ENCODE data around the gene IL1RAPL1.
"Not testable (repeated sequence)": the region's sequence is repeated elsewhere in the genome, so short reads cannot be mapped to it uniquely, and the experiment has no call there.

Gene IL1RAPL1

GRCh38 chrX:29113221-29113620 lies 526.0 kb downstream of the IL1RAPL1 start:
- no peak for DNase-seq (ENCODE audit: low read depth in 2 of 2)

GRCh38 chrX:29122817-29123216 lies 535.6 kb downstream of the IL1RAPL1 start:
- not testable (repeated sequence) for DNase-seq (ENCODE audit: low read depth in 2 of 2)

- DNase-seq (ENCODE audit: low read depth in 2 of 2): no peak
Measured at GRCh38 chrX:29130905-29131304, 543.7 kb downstream of the IL1RAPL1 start.

GRCh38 chrX:29136904-29137303 lies 549.7 kb downstream of the IL1RAPL1 start:
- no peak for DNase-seq (ENCODE audit: low read depth in 2 of 2)

GRCh38 chrX:29138003-29138402 lies 550.8 kb downstream of the IL1RAPL1 start:
- DNase-seq (ENCODE audit: low read depth in 2 of 2): no peak

- DNase-seq (ENCODE audit: low read depth in 2 of 2): no peak
Measured at GRCh38 chrX:29143356-29143755, 556.1 kb downstream of the IL1RAPL1 start.

GRCh38 chrX:29143756-29144155 lies 556.5 kb downstream of the IL1RAPL1 start:
- DNase-seq (ENCODE audit: low read depth in 2 of 2): no peak

GRCh38 chrX:29145316-29145715 lies 558.1 kb downstream of the IL1RAPL1 start:
- DNase-seq (ENCODE audit: low read depth in 2 of 2): no peak

GRCh38 chrX:29148511-29148910 lies 561.3 kb downstream of the IL1RAPL1 start:
- DNase-seq (ENCODE audit: low read depth in 2 of 2): no peak

GRCh38 chrX:29155286-29155685 lies 568.0 kb downstream of the IL1RAPL1 start:
- no peak for DNase-seq (ENCODE audit: low read depth in 2 of 2)

- DNase-seq (ENCODE audit: low read depth in 2 of 2): no peak
Measured at GRCh38 chrX:29172880-29173279, 585.6 kb downstream of the IL1RAPL1 start.

- DNase-seq (ENCODE audit: low read depth in 2 of 2): no peak
Measured at GRCh38 chrX:29187264-29187663, 600.0 kb downstream of the IL1RAPL1 start.

- no peak for DNase-seq (ENCODE audit: low read depth in 2 of 2)
Measured at GRCh38 chrX:29196501-29196900, 609.3 kb downstream of the IL1RAPL1 start.

- DNase-seq (ENCODE audit: low read depth in 2 of 2): no peak
Measured at GRCh38 chrX:29215251-29215650, 628.0 kb downstream of the IL1RAPL1 start.

- DNase-seq (ENCODE audit: low read depth in 2 of 2): no peak
Measured at GRCh38 chrX:29225670-29226069, 638.4 kb downstream of the IL1RAPL1 start.

- DNase-seq (ENCODE audit: low read depth in 2 of 2): no peak
Measured at GRCh38 chrX:29229802-29230201, 642.6 kb downstream of the IL1RAPL1 start.

GRCh38 chrX:29231800-29232199 lies 644.6 kb downstream of the IL1RAPL1 start:
- DNase-seq (ENCODE audit: low read depth in 2 of 2): no peak

- no peak for DNase-seq (ENCODE audit: low read depth in 2 of 2)
Measured at GRCh38 chrX:29233592-29234183, 646.4 kb downstream of the IL1RAPL1 start.

GRCh38 chrX:29237972-29238371 lies 650.7 kb downstream of the IL1RAPL1 start:
- DNase-seq (ENCODE audit: low read depth in 2 of 2): no peak

- no peak for DNase-seq (ENCODE audit: low read depth in 2 of 2)
Measured at GRCh38 chrX:29241809-29242208, 654.6 kb downstream of the IL1RAPL1 start.

GRCh38 chrX:29242856-29243255 lies 655.6 kb downstream of the IL1RAPL1 start:
- no peak for DNase-seq (ENCODE audit: low read depth in 2 of 2)

GRCh38 chrX:29243942-29244341 lies 656.7 kb downstream of the IL1RAPL1 start:
- no peak for DNase-seq (ENCODE audit: low read depth in 2 of 2)

GRCh38 chrX:29254515-29254914 lies 667.3 kb downstream of the IL1RAPL1 start:
- no peak for DNase-seq (ENCODE audit: low read depth in 2 of 2)

- DNase-seq (ENCODE audit: low read depth in 2 of 2): no peak
Measured at GRCh38 chrX:29257521-29257920, 670.3 kb downstream of the IL1RAPL1 start.
